Activated CD8-positive, alpha-beta memory T cell treated with anti-CD3 and anti-CD28 coated beads, Interleukin-2, amount 50 U/mL, for 24 hours (primary cell): Measurements from ENCODE around the gene F7.

Experiments
- DNase-seq: peaks from one replicate; pipeline ENCODE4 v3.0.0-alpha.2; 2020; ENCODE audit errors: extremely low read depth

F7 gene

GRCh38 chr13:113117911-113118260 lies 12.3 kb downstream of the F7 start:
- no peak for DNase-seq

- no peak for DNase-seq
Observed at GRCh38 chr13:113118261-113119021, 12.8 kb downstream of the F7 start.

GRCh38 chr13:113119166-113119821 lies 13.7 kb downstream of the F7 start:
- no peak for DNase-seq

- DNase-seq = no peak
Observed at GRCh38 chr13:113119822-113120189, 14.2 kb downstream of the F7 start.

GRCh38 chr13:113120300-113121182 lies 14.9 kb downstream of the F7 start:
- no peak for DNase-seq

GRCh38 chr13:113121183-113121927 lies 15.8 kb downstream of the F7 start:
- no peak for DNase-seq

GRCh38 chr13:113121928-113122471 lies 16.4 kb downstream of the F7 start:
- DNase-seq = no peak

GRCh38 chr13:113122550-113123225 lies 17.1 kb downstream of the F7 start, which contains the start of gene F10:
F10 (plus strand) TSS chr13:113122799; CDS start chr13:113122856, 57 bp downstream.
- no peak for DNase-seq

GRCh38 chr13:113123226-113124201 lies 17.9 kb downstream of the F7 start:
- DNase-seq = no peak

- DNase-seq = no peak
Observed at GRCh38 chr13:113124211-113124970, 18.8 kb downstream of the F7 start.

- DNase-seq = no peak
Observed at GRCh38 chr13:113125506-113126264, 20.1 kb downstream of the F7 start.

- DNase-seq = no peak
Observed at GRCh38 chr13:113126265-113127150, 20.9 kb downstream of the F7 start.

GRCh38 chr13:113129480-113129879 lies 23.9 kb downstream of the F7 start:
- DNase-seq = no peak

- DNase-seq = no peak
Observed at GRCh38 chr13:113129921-113130750, 24.5 kb downstream of the F7 start.

GRCh38 chr13:113135281-113135760 lies 29.7 kb downstream of the F7 start:
- DNase-seq = no peak

- no peak for DNase-seq
Observed at GRCh38 chr13:113137691-113138298, 32.2 kb downstream of the F7 start.
